T-helper 2 cell treated with Interferon-gamma antibody and Interleukin-4, amounts not matched to agents 5 μg/mL and 100 μg/mL, for 36 hours (primary cell): ENCODE data around the gene ZNF385D.
"Not testable (repeated sequence)": the region's sequence is repeated elsewhere in the genome, so short reads cannot be mapped to it uniquely, and the experiment has no call there.

ENCODE experiments used
- DNase-seq: peaks from one replicate; pipeline ENCODE4 v3.0.0; 2021; ENCODE audit warnings: low spot score
- H3K27ac Mint-ChIP-seq: one replicate; pipeline ENCODE4 v1.8.0; 2021; ENCODE audit warnings: mild to moderate bottlenecking, mixed read lengths
- H3K27me3 Mint-ChIP-seq: one replicate; pipeline ENCODE4 v1.8.0; 2021; ENCODE audit warnings: low read depth, mixed read lengths
- H3K36me3 Mint-ChIP-seq: one replicate; pipeline ENCODE4 v1.8.0; 2021; ENCODE audit warnings: low read depth, mixed read lengths
- H3K4me1 Mint-ChIP-seq: one replicate; pipeline ENCODE4 v1.8.0; 2021; ENCODE audit warnings: low read depth, mixed read lengths
- H3K4me3 Mint-ChIP-seq: one replicate; pipeline ENCODE4 v1.8.0; 2022; ENCODE audit warnings: mild to moderate bottlenecking, moderate library complexity, mixed read lengths
- H3K9me3 Mint-ChIP-seq: one replicate; pipeline ENCODE4 v1.8.0; 2021; ENCODE audit warnings: mixed read lengths

ZNF385D gene

GRCh38 chr3:21390856-21391255 is 360.2 kb downstream of the ZNF385D start:
- H3K4me1 Mint-ChIP-seq = no peaks in the 10 kb centered on the region
- DNase-seq = no peak
- H3K27me3 Mint-ChIP-seq = no peaks in the 10 kb centered on the region
- no peak overlapping the region for H3K27ac Mint-ChIP-seq
- H3K36me3 Mint-ChIP-seq = no peaks in the 10 kb centered on the region
- peaks cover 38% of the 10 kb centered on the region for H3K9me3 Mint-ChIP-seq
- no peak overlapping the region for H3K4me3 Mint-ChIP-seq

GRCh38 chr3:21390136-21390535 is 360.9 kb downstream of the ZNF385D start:
- no peak overlapping the region for H3K4me3 Mint-ChIP-seq
- H3K27ac Mint-ChIP-seq = no peak overlapping the region
- peaks cover 45% of the 10 kb centered on the region for H3K9me3 Mint-ChIP-seq
- no peaks in the 10 kb centered on the region for H3K27me3 Mint-ChIP-seq
- DNase-seq = no peak
- H3K36me3 Mint-ChIP-seq = no peaks in the 10 kb centered on the region
- H3K4me1 Mint-ChIP-seq = no peaks in the 10 kb centered on the region

- not testable (repeated sequence) for H3K36me3 Mint-ChIP-seq, DNase-seq, H3K4me1 Mint-ChIP-seq, H3K27me3 Mint-ChIP-seq, H3K4me3 Mint-ChIP-seq, H3K27ac Mint-ChIP-seq
- peaks cover 45% of the 10 kb centered on the region for H3K9me3 Mint-ChIP-seq
These were observed 363.7 kb downstream of the ZNF385D start for GRCh38 chr3:21387142-21387826.

GRCh38 chr3:21378036-21378435 is 373.0 kb downstream of the ZNF385D start:
- H3K27ac Mint-ChIP-seq, DNase-seq, H3K4me1 Mint-ChIP-seq, H3K4me3 Mint-ChIP-seq, H3K36me3 Mint-ChIP-seq, H3K27me3 Mint-ChIP-seq: not testable (repeated sequence)
- H3K9me3 Mint-ChIP-seq = peaks cover 10% of the 10 kb centered on the region

DNA sequence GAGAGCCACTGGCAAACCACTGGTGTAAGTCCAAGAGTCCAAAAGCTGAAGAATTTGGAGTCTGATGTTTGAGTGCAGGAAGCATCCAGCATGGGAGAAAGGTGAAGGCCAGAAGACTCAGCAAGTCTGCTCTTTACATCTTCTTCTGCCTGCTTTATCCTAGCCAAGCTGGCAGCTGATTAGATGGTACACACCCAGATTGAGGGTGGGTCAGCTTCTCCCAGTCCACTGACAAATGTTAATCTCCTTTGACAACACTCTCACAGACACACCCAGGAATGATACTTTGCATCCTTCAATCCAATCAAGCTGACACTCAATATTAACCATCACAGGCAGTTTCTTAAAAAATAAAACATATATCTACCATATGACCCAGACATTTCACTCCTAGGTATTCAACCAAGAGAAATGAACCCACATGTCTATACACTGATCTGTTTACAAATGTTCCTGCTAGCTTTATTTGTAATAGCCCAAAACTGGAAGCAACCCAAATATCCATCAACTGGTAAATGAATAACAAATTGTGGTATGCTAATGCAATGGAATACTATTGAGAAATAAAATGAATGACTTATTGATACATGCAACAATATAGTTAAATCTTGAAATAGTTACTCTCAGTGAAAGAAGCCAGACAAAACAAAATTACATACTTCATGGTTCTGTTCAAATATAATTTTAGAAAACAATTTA is 373.8 kb downstream of the ZNF385D start:
- peaks cover 6% of the 10 kb centered on the region for H3K9me3 Mint-ChIP-seq
- H3K27ac Mint-ChIP-seq = no peak overlapping the region
- no peak overlapping the region for H3K4me3 Mint-ChIP-seq
- H3K4me1 Mint-ChIP-seq = no peaks in the 10 kb centered on the region
- H3K36me3 Mint-ChIP-seq = no peaks in the 10 kb centered on the region
- no peaks in the 10 kb centered on the region for H3K27me3 Mint-ChIP-seq
- no peak for DNase-seq

- no peaks in the 10 kb centered on the region for H3K4me1 Mint-ChIP-seq
- H3K4me3 Mint-ChIP-seq = no peak overlapping the region
- no peak overlapping the region for H3K27ac Mint-ChIP-seq
- H3K36me3 Mint-ChIP-seq = no peaks in the 10 kb centered on the region
- H3K27me3 Mint-ChIP-seq = no peaks in the 10 kb centered on the region
- H3K9me3 Mint-ChIP-seq = peaks cover 12% of the 10 kb centered on the region
- no peak for DNase-seq
These were observed 378.7 kb downstream of the ZNF385D start for GRCh38 chr3:21372316-21372715.
